IMR-90 (cell line): ENCODE results near the gene KLHL11.

Source experiments
- POLR2A ChIP-seq: IDR thresholded peaks from 2 replicates; pipeline ENCODE4 v1.6.1; 2012; ENCODE audit warnings: mild to moderate bottlenecking, low read depth, low read length
- TF ChIP-seq, protein P1 (sequence below): conservative IDR thresholded peaks from 2 replicates; pipeline ENCODE4 v1.5.1; 2012; ENCODE audit warnings: mild to moderate bottlenecking, low read depth, low read length, improper control_type of control experiment

DNA sequence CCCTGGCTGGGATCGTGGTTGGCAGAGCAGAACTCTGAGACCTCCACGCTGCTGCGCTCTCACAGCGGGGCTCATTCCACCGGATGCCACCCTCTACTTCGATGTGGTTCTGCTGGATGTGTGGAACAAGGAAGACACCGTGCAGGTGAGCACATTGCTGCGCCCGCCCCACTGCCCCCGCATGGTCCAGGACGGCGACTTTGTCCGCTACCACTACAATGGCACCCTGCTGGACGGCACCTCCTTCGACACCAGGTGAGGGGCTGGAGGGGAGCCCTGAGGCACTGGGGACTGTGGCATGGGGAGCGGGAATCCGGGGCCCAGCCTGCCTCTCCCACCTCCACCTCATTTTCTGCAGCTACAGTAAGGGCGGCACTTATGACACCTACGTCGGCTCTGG is 47.2 kb downstream of the KLHL11 start:
- TF ChIP-seq, protein P1, sequence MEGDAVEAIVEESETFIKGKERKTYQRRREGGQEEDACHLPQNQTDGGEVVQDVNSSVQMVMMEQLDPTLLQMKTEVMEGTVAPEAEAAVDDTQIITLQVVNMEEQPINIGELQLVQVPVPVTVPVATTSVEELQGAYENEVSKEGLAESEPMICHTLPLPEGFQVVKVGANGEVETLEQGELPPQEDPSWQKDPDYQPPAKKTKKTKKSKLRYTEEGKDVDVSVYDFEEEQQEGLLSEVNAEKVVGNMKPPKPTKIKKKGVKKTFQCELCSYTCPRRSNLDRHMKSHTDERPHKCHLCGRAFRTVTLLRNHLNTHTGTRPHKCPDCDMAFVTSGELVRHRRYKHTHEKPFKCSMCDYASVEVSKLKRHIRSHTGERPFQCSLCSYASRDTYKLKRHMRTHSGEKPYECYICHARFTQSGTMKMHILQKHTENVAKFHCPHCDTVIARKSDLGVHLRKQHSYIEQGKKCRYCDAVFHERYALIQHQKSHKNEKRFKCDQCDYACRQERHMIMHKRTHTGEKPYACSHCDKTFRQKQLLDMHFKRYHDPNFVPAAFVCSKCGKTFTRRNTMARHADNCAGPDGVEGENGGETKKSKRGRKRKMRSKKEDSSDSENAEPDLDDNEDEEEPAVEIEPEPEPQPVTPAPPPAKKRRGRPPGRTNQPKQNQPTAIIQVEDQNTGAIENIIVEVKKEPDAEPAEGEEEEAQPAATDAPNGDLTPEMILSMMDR = no peak
- TF ChIP-seq POLR2A = no peak
